Activated naive CD4-positive, alpha-beta T cell treated with anti-CD3 and anti-CD28 coated beads for 36 hours (primary cell): ENCODE measurements around the gene ANXA3. TPM values are rescaled to one million over a fixed set of nuclear protein-coding genes. Genes with fewer than 3 reads are reported as not detected.

Experiments
- CTCF ChIA-PET: fragments of 350-600 bp; sonication (Branson Sonifier 250); formaldehyde crosslinking; loops from one replicate; lab custom pipeline; 2021; ENCODE audit warnings: antibody characterized with exemption; lab: Charles Lee
- DNase-seq: peaks from one replicate; pipeline ENCODE4 v3.0.0-alpha.2; 2020
- H3K27ac Mint-ChIP-seq: one replicate; pipeline ENCODE4 v1.8.0; 2021; ENCODE audit warnings: mild to moderate bottlenecking, mixed read lengths
- H3K27me3 Mint-ChIP-seq: one replicate; pipeline ENCODE4 v1.8.0; 2021; ENCODE audit warnings: low read depth, mixed read lengths
- H3K36me3 Mint-ChIP-seq: one replicate; pipeline ENCODE4 v1.8.0; 2021; ENCODE audit warnings: low read depth, mixed read lengths
- H3K4me1 Mint-ChIP-seq: one replicate; pipeline ENCODE4 v1.8.0; 2021; ENCODE audit warnings: low read depth, mixed read lengths
- H3K4me3 Mint-ChIP-seq: one replicate; pipeline ENCODE4 v1.8.0; 2021; ENCODE audit warnings: mild to moderate bottlenecking, moderate library complexity, mixed read lengths
- H3K9me3 Mint-ChIP-seq: one replicate; pipeline ENCODE4 v1.8.0; 2021; ENCODE audit warnings: mixed read lengths
- intact Hi-C: fragments of 100-400 bp; cut with micrococcal nuclease; formaldehyde crosslinking; loops from one replicate; pipeline ENCODE4 v1.15.1; 2023
- total RNA-seq, 2 experiments: library from RNA; stranded (reverse); gene quantifications; one replicate each; pipeline ENCODE4 v1.2.3, GENCODE V29; 2021

ANXA3 gene
- total RNA-seq, 2 experiments from 2014 or later, result 1.2 to 3.0 TPM

DNA sequence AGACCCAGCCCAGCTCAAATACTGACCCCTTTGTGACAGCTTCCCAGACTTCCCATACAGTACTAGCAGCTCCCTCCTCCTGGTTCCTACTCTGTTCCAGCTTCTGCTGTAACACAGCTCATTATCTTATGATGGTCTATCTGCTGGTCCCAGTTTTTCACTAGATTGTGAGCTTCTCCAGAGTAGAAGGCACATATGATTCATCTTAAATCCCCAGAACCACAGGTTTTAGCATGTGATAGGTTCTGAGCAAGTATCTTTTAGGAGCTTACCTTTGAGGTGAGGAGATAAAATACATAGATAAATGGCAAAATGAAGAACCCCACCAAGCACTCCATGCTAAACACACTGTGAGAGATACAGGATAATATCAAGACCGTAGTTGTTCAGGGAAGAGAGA, 27.6 kb upstream of the ANXA3 start:
- CTCF ChIA-PET, result no interaction called here
- Mint-ChIP-seq H3K4me1 (no peaks in the 10 kb centered on the region), H3K36me3 (no peaks in the 10 kb centered on the region), H3K9me3 (no peaks in the 10 kb centered on the region), H3K4me3 (no peak overlapping the region), H3K27ac (no peak overlapping the region), H3K27me3 (peaks cover 2% of the 10 kb centered on the region)
- DNase-seq, result no peak
- intact Hi-C loops, result no loop called here

- H3K27me3 Mint-ChIP-seq, result peaks cover 2% of the 10 kb centered on the region
- no peaks in the 10 kb centered on the region for H3K36me3 Mint-ChIP-seq
- no peaks in the 10 kb centered on the region for H3K4me1 Mint-ChIP-seq
- DNase-seq, result no peak
- H3K27ac Mint-ChIP-seq, result no peak overlapping the region
- no peak overlapping the region for H3K4me3 Mint-ChIP-seq
- intact Hi-C loops, result no loop called here
- CTCF ChIA-PET, result no interaction called here
- H3K9me3 Mint-ChIP-seq, result no peaks in the 10 kb centered on the region
These were observed 26.0 kb upstream of the ANXA3 start for GRCh38 chr4:78525559-78525958.

DNA sequence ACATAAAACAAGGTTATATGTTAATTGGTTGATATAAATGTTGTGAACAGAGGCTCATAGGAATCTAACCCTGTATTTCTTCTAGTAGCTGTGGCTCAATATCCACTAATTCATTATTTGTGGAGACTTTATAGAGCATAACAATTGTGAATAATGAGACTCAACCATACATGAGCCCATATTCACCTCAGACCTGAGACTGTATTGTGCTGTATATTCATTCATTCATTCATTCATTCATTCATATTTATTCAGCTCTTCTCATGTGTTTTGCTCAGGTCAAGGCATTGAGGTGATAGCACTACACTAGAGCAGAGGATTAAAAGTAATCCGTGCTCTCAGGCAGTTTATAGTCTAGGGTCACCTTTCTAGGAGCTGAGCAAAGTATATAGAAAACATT, 24.5 kb upstream of the ANXA3 start:
- peaks cover 2% of the 10 kb centered on the region for H3K27me3 Mint-ChIP-seq
- DNase-seq, result no peak
- no peak overlapping the region for H3K27ac Mint-ChIP-seq
- H3K4me3 Mint-ChIP-seq, result no peak overlapping the region
- CTCF ChIA-PET, result interaction anchor here (1.2 to 1.8 kb wide), 2 partner anchors 9 to 10 kb away, joined by 3 to 10 read pairs; no protein-coding TSS in a partner anchor
- intact Hi-C loops, result no loop called here
- no peaks in the 10 kb centered on the region for H3K4me1 Mint-ChIP-seq
- H3K36me3 Mint-ChIP-seq, result no peaks in the 10 kb centered on the region
- peaks cover 2% of the 10 kb centered on the region for H3K9me3 Mint-ChIP-seq

DNA sequence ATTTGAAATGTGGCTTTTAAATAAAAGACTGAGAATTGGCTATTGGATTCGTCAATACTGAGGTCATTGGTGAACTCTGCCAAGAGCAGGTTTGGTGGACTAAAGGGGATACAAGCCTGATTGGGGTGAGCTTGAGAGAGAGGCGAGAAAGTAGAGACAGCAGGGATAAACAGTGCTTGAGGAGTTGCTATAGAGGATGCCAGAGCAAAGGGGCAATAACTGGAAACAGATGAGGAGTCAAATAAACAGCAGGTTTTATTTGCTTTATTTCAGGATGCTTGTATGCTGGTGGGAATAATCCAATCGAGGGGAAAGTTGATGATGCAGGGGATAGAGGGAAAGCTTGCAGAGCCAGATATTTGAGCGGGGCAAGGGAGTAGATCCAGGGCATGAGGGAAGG, 24.0 kb upstream of the ANXA3 start:
- H3K4me3 Mint-ChIP-seq, result no peak overlapping the region
- peaks cover 2% of the 10 kb centered on the region for H3K9me3 Mint-ChIP-seq
- H3K27me3 Mint-ChIP-seq, result peaks cover 2% of the 10 kb centered on the region
- DNase-seq, result no peak
- H3K36me3 Mint-ChIP-seq, result no peaks in the 10 kb centered on the region
- intact Hi-C loops, result no loop called here
- no peak overlapping the region for H3K27ac Mint-ChIP-seq
- CTCF ChIA-PET, result interaction anchor here (1.2 to 1.8 kb wide), 2 partner anchors 9 to 11 kb away, joined by 3 to 10 read pairs; no protein-coding TSS in a partner anchor
- no peaks in the 10 kb centered on the region for H3K4me1 Mint-ChIP-seq

DNA sequence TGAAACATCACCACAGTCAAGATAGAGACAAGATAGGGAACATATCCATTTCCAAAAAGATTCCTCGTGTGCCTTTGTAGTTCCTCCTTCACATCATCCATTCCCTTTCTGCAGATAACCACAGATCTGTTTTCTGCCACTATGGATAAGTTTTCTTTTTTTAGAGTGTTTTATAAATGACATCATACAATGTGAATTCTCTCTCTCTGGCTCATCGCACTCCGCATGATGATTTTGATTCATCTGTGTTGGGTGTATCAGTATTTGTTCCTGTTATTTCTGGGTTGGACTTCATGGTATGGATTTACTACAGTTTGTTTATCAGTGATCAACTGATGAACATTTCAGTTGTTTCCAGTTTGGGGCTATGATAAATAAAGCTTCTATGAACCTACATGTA, 23.2 kb upstream of the ANXA3 start:
- Mint-ChIP-seq H3K4me1 (no peaks in the 10 kb centered on the region), H3K9me3 (peaks cover 2% of the 10 kb centered on the region), H3K4me3 (no peak overlapping the region), H3K27ac (no peak overlapping the region), H3K36me3 (no peaks in the 10 kb centered on the region), H3K27me3 (peaks cover 2% of the 10 kb centered on the region)
- DNase-seq, result no peak
- intact Hi-C loops, result no loop called here
- CTCF ChIA-PET, result interaction anchor here (1.8 kb wide), 1 partner anchor 10 kb away, joined by 10 read pairs; no protein-coding TSS in a partner anchor

DNA sequence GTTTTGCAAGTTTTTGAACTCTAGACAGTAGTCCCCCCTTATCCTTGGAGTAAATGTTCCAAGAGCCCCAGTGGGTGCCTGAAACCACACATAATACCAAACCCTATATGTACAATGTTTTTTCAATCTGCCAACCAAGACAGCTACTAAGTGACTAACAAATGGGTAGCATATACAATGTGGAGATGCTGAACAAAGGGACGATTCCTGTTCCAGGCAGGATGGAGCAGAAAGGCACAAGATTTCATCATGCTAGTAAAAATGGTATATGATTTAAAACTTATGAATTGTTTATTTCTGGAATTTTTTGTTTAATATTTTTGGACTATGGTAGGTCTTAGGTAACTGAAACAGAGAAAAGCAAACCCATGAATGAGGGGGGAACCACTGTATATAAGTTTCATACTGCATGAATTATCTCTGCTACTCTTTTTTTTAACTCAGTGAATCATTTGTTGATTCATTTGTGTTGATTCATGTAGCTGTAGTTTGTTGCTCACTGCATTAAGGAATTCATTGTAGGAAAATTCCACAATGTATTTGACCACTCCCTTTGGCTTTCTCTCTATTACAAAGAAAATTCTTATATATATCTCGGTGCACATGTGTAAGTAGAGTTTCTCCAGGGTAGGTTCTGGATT, 21.9 kb upstream of the ANXA3 start:
- no peaks in the 10 kb centered on the region for H3K27me3 Mint-ChIP-seq
- no peak overlapping the region for H3K4me3 Mint-ChIP-seq
- no peaks in the 10 kb centered on the region for H3K36me3 Mint-ChIP-seq
- H3K4me1 Mint-ChIP-seq, result no peaks in the 10 kb centered on the region
- no peak for DNase-seq
- CTCF ChIA-PET, result no interaction called here
- intact Hi-C loops, result no loop called here
- no peak overlapping the region for H3K27ac Mint-ChIP-seq
- H3K9me3 Mint-ChIP-seq, result peaks cover 2% of the 10 kb centered on the region

DNA sequence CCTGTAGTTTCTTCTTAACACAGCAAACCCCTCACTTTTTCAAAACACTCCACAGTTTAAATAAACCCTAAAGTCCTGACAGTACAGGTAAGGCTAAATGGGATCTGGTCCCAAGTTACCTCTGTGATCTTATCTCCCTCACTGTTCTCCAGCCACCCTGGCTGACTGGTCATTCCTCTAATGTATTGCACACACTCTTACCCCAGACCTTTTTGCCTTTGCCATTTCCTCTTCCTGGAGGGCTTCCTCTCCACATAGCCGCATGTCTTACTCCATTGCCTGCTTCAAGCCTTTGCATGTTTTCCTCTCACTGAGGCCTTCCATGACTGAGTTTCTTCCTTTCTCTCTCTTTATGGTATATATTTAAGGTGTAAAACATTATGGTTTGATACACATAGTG, 19.5 kb upstream of the ANXA3 start:
- intact Hi-C loops, result no loop called here
- CTCF ChIA-PET, result no interaction called here
- no peak overlapping the region for H3K4me3 Mint-ChIP-seq
- H3K36me3 Mint-ChIP-seq, result no peaks in the 10 kb centered on the region
- no peaks in the 10 kb centered on the region for H3K27me3 Mint-ChIP-seq
- no peaks in the 10 kb centered on the region for H3K4me1 Mint-ChIP-seq
- H3K27ac Mint-ChIP-seq, result no peak overlapping the region
- DNase-seq, result no peak
- peaks cover 2% of the 10 kb centered on the region for H3K9me3 Mint-ChIP-seq

GRCh38 chr4:78533854-78534253, 17.7 kb upstream of the ANXA3 start:
- peaks cover 3% of the 10 kb centered on the region for H3K27me3 Mint-ChIP-seq
- DNase-seq, result no peak
- peaks cover 2% of the 10 kb centered on the region for H3K9me3 Mint-ChIP-seq
- no peaks in the 10 kb centered on the region for H3K36me3 Mint-ChIP-seq
- CTCF ChIA-PET, result no interaction called here
- no peaks in the 10 kb centered on the region for H3K4me1 Mint-ChIP-seq
- intact Hi-C loops, result no loop called here
- H3K4me3 Mint-ChIP-seq, result no peak overlapping the region
- no peak overlapping the region for H3K27ac Mint-ChIP-seq

- no peaks in the 10 kb centered on the region for H3K4me1 Mint-ChIP-seq
- H3K27me3 Mint-ChIP-seq, result peaks cover 3% of the 10 kb centered on the region
- no peak for DNase-seq
- CTCF ChIA-PET, result no interaction called here
- intact Hi-C loops, result no loop called here
- no peak overlapping the region for H3K4me3 Mint-ChIP-seq
- peaks cover 2% of the 10 kb centered on the region for H3K9me3 Mint-ChIP-seq
- no peak overlapping the region for H3K27ac Mint-ChIP-seq
- H3K36me3 Mint-ChIP-seq, result no peaks in the 10 kb centered on the region
These were observed 17.1 kb upstream of the ANXA3 start for GRCh38 chr4:78534286-78534955.

GRCh38 chr4:78542373-78542772, 9.2 kb upstream of the ANXA3 start:
- Mint-ChIP-seq H3K36me3 (no peaks in the 10 kb centered on the region), H3K4me1 (peaks cover 12% of the 10 kb centered on the region), H3K4me3 (no peak overlapping the region), H3K9me3 (peaks cover 1% of the 10 kb centered on the region), H3K27ac (no peak overlapping the region), H3K27me3 (peaks cover 26% of the 10 kb centered on the region)
- CTCF ChIA-PET, result no interaction called here
- intact Hi-C loops, result loop anchor here (10.0 kb wide), 1 partner anchor 958 kb away; no protein-coding TSS in a partner anchor
- no peak for DNase-seq

- CTCF ChIA-PET, result interaction anchor here (0.6 to 0.8 kb wide), 3 partner anchors 10 to 1959 kb away, joined by 3 read pairs; no protein-coding TSS in a partner anchor
- Mint-ChIP-seq H3K27me3 (peaks cover 22% of the 10 kb centered on the region), H3K4me3 (no peak overlapping the region), H3K36me3 (no peaks in the 10 kb centered on the region), H3K4me1 (peaks cover 12% of the 10 kb centered on the region), H3K27ac (no peak overlapping the region), H3K9me3 (peaks cover 1% of the 10 kb centered on the region)
- no peak for DNase-seq
- intact Hi-C loops, result loop anchor here (1.0 to 10.0 kb wide), 2 partner anchors 8 to 959 kb away; partner anchors contain the start of gene ANXA3
These were observed 8.0 kb upstream of the ANXA3 start for GRCh38 chr4:78543424-78544125.

DNA sequence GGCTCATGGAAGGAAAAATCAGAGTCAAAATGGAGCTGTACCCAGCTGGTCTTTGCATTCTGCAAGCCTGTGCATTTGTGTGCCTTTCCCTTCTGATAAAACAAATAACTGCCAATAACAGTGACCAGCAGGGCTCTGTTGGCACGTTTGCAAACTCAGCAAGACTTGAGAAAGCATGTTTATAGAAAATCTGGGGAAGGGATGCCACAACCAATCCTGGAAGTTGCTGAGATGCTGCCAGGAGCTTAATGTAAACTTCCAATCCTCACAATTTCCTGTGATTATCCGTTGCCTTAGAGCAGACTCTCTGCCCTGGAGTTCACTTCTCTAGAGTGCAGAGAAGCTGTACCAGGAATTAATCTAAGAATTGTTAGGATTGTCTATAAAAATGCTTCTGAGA, 6.9 kb upstream of the ANXA3 start:
- no peak for DNase-seq
- intact Hi-C loops, result loop anchor here (10.0 kb wide), 1 partner anchor 960 kb away; no protein-coding TSS in a partner anchor
- Mint-ChIP-seq H3K4me1 (peaks cover 12% of the 10 kb centered on the region), H3K9me3 (peaks cover 1% of the 10 kb centered on the region), H3K27me3 (peaks cover 23% of the 10 kb centered on the region), H3K36me3 (no peaks in the 10 kb centered on the region), H3K4me3 (no peak overlapping the region), H3K27ac (no peak overlapping the region)
- CTCF ChIA-PET, result no interaction called here
